ENCODE results near the gene TAF4B. TPM values are rescaled to one million over a fixed set of nuclear protein-coding genes. Genes with fewer than 3 reads are reported as not detected.
A peak's percentile ranks its signal among the peaks of the same experiment; 100 is the strongest.

The TAF4B gene
- total RNA-seq, 6 donors from 2014 or later = 2.9 to 9.7 (median 6.4) TPM

DNA sequence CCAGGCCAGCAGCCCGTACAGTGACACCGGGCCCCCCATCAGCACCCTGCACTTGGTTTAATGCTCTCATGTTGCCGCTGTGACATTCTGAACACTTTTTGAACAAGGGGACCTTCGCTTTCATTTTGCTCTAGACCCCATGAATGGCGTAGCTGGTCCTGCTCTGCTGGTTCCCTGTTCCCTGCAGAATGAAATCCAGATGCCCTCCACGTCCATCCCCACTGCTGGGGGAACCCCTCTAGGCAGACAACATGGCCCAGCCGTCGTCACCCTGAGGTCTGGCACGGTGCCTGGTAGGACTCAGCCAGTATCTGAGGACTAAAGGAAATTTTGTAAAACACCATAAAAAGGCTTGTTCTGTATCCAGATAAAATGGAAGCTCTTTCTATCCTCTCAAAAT lies 193.5 kb downstream of the TAF4B start:
- TF ChIP-seq POLR2A (IDR thresholded peaks at IDR 0.05) (no peak), POLR2AphosphoS5 (IDR thresholded peaks at IDR 0.05) (no peak), EP300 (IDR thresholded peaks at IDR 0.05) (no peak)
- TF ChIP-seq, protein P1, sequence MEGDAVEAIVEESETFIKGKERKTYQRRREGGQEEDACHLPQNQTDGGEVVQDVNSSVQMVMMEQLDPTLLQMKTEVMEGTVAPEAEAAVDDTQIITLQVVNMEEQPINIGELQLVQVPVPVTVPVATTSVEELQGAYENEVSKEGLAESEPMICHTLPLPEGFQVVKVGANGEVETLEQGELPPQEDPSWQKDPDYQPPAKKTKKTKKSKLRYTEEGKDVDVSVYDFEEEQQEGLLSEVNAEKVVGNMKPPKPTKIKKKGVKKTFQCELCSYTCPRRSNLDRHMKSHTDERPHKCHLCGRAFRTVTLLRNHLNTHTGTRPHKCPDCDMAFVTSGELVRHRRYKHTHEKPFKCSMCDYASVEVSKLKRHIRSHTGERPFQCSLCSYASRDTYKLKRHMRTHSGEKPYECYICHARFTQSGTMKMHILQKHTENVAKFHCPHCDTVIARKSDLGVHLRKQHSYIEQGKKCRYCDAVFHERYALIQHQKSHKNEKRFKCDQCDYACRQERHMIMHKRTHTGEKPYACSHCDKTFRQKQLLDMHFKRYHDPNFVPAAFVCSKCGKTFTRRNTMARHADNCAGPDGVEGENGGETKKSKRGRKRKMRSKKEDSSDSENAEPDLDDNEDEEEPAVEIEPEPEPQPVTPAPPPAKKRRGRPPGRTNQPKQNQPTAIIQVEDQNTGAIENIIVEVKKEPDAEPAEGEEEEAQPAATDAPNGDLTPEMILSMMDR (IDR thresholded peaks at IDR 0.05) = no peak
- no peaks in the 10 kb centered on the region for H3K4me1 ChIP-seq
- no peaks in the 10 kb centered on the region for H3K9me3 ChIP-seq
- ATAC-seq (ENCODE audit: low FRiP score in 2 of 2) = no peak
- DNase-seq = no peak
- H3K27me3 ChIP-seq = no peaks in the 10 kb centered on the region
- no peak overlapping the region for H3K27ac ChIP-seq
- no peak overlapping the region for H3K4me3 ChIP-seq
- WGBS, 2 donors = 80 to 90% methylated on average over 7 to 9 of the region's 9 CpGs
- H3K36me3 ChIP-seq = no peaks in the 10 kb centered on the region

GRCh38 chr18:26421503-26421902 lies 195.3 kb downstream of the TAF4B start:
- Histone ChIP-seq H3K36me3 (no peaks in the 10 kb centered on the region), H3K4me3 (no peak overlapping the region), H3K27ac (no peak overlapping the region), H3K27me3 (no peaks in the 10 kb centered on the region), H3K9me3 (no peaks in the 10 kb centered on the region), H3K4me1 (no peaks in the 10 kb centered on the region)
- TF ChIP-seq POLR2A (IDR thresholded peaks at IDR 0.05) (no peak), EP300 (IDR thresholded peaks at IDR 0.05) (no peak), POLR2AphosphoS5 (IDR thresholded peaks at IDR 0.05) (no peak)
- TF ChIP-seq, protein P1 (IDR thresholded peaks at IDR 0.05) = no peak
- ATAC-seq (ENCODE audit: low FRiP score in 2 of 2) (peak in 1 of 2 donors; percentile 13), DNase-seq (no peak)
- WGBS, 2 donors = 86% methylated on average over 5 to 6 of the region's 6 CpGs

GRCh38 chr18:26421931-26422330 lies 195.7 kb downstream of the TAF4B start:
- Histone ChIP-seq H3K27me3 (no peaks in the 10 kb centered on the region), H3K27ac (no peak overlapping the region), H3K4me3 (no peak overlapping the region), H3K36me3 (no peaks in the 10 kb centered on the region), H3K9me3 (no peaks in the 10 kb centered on the region), H3K4me1 (no peaks in the 10 kb centered on the region)
- ATAC-seq (ENCODE audit: low FRiP score in 2 of 2) = no peak
- WGBS, 2 donors = 72 to 87% methylated on average over 6 to 9 of the region's 9 CpGs
- TF ChIP-seq POLR2AphosphoS5 (IDR thresholded peaks at IDR 0.05) (no peak), EP300 (IDR thresholded peaks at IDR 0.05) (no peak), POLR2A (IDR thresholded peaks at IDR 0.05) (no peak)
- TF ChIP-seq, protein P1 (IDR thresholded peaks at IDR 0.05) = no peak
- no peak for DNase-seq

DNA sequence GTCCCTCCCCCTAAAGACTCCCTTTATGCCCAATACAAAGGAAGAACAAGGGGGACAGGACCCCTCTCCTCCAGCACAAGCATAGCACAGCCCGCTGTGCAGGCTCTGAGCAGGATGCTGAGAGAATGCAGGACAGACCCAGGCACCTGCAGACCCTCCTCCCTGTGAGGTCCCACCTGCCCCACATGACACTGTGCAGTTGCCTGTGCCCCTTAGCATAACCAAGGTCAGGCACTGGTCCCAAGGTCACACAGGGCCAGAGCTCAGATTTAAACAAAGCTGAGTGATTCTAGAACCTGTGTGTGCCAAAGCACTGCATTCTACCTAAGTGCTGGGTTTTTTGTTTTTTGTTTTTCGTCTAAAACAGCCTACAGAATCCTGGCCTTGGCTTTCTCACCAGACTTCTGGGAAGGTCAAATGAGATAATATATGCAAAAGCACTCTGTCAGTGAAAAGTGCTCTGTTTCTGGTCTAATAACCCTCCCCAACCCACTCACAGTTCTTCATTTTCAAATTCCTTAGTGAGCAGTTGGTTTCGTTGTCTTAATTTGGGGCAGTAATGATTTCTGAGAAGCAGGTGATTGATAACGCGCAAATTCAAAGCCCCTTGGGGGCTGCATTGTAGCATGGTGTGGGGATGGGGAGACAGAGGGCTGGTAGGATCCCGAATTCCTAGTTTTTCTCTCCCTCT lies 196.4 kb downstream of the TAF4B start:
- Histone ChIP-seq H3K27ac (no peak overlapping the region), H3K4me1 (no peaks in the 10 kb centered on the region), H3K9me3 (no peaks in the 10 kb centered on the region), H3K36me3 (no peaks in the 10 kb centered on the region), H3K27me3 (no peaks in the 10 kb centered on the region), H3K4me3 (no peak overlapping the region)
- ATAC-seq (ENCODE audit: low FRiP score in 2 of 2) (peak in 1 of 2 donors; percentile 19), DNase-seq (no peak)
- 83 to 90% methylated on average over 6 of the region's 6 CpGs for WGBS, 2 donors
- TF ChIP-seq POLR2A (IDR thresholded peaks at IDR 0.05) = no peak
- TF ChIP-seq EP300 (IDR thresholded peaks at IDR 0.05) = no peak
- TF ChIP-seq POLR2AphosphoS5 (IDR thresholded peaks at IDR 0.05) = no peak
- TF ChIP-seq, protein P1 (IDR thresholded peaks at IDR 0.05) = no peak

All from upper lobe of left lung (tissue), 6 donors.